CD4-positive, alpha-beta T cell treated with Interleukin-4 for 1 hour (primary cell): Measurements from ENCODE around the gene OTOGL.
"Not testable (repeated sequence)": the region's sequence is repeated elsewhere in the genome, so short reads cannot be mapped to it uniquely, and the experiment has no call there.

Experiments used
- DNase-seq, 2 donors: peaks; one replicate each; pipeline ENCODE4 v3.0.0-alpha.2; 2020 to 2022

Gene OTOGL

DNA sequence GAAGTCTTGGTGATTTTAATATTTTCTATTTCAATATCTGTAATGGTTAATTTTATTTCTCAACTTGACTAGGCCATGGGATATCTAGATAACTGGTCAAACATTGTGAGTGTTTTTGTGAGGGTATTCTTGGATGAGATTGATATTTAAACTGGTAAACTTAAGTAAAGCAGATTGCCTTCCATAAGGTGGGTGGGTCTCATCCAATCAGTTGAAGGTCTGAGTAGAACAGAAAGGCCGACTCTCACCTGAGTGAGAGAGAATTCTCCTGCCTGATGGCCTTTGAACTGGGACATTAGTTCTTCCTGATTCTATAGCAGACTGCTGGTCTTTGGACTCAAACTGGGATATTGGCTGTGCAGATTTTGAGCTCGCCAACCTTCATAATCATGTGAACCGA, 36.3 kb downstream of the OTOGL start:
- DNase-seq: no peak

DNA sequence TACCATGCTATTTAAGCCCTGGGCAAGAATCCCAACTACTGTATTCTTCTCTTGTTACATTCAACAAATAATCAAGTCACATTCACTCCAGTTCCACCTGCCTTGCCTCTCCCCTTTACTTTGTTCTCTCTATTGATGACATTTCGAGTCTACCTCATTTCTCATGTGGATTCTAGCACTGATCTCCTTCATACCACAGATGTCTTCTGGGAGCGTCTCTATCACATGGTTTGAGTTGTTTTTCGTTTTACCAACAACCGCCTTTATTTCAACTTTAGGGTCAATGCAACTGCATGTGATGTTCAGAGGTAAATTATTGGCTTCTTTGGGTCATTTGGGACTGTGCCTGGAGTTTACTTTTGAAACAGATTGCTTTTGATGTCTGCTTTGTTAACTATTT, 40.7 kb downstream of the OTOGL start:
- no peak for DNase-seq

DNA sequence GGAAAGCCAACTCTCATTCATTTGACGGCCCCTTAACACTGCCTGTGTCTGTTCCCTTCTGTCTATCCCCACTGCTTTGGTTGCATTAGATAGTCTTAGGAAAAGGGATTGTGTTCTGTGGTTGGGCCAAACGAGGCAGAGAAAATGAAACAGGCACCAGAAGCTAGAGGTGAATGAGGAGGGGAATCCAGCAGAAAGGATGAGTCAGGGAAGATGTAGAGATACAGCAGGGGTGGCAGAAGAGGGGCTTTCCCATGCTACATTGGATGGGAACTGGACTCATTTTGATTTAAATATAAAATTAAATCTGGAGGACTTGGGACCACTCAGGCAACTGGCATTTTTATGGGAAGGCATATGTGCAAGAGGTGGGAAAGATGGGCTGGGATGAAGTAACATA, 43.3 kb downstream of the OTOGL start:
- DNase-seq: no peak

- no peak for DNase-seq
Observed at GRCh38 chr12:80143537-80143936, 44.2 kb downstream of the OTOGL start.

- not testable (repeated sequence) for DNase-seq
Observed at GRCh38 chr12:80149547-80150313, 50.4 kb downstream of the OTOGL start.

GRCh38 chr12:80151131-80151530, 51.8 kb downstream of the OTOGL start:
- DNase-seq: no peak

- no peak for DNase-seq
Observed at GRCh38 chr12:80154261-80154660, 54.9 kb downstream of the OTOGL start.

DNA sequence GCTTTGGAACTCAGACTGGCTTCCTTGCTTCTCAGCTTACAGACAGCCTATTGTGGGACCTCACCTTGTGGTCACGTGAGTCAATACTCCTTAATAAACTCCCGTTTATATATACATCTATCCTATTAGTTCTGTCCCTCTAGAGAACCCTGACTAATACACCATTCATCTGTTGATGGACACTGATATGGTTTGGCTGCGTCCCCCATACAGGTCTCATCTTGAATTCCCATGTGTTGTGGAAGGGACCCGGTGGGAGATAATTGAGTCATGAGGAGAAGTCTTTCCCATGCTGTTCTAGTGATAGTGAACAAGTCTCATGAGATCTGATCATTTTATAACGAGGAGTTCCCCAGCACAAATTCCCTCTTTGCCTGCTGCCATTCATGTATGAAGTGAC, 57.0 kb downstream of the OTOGL start:
- DNase-seq: no peak

DNA sequence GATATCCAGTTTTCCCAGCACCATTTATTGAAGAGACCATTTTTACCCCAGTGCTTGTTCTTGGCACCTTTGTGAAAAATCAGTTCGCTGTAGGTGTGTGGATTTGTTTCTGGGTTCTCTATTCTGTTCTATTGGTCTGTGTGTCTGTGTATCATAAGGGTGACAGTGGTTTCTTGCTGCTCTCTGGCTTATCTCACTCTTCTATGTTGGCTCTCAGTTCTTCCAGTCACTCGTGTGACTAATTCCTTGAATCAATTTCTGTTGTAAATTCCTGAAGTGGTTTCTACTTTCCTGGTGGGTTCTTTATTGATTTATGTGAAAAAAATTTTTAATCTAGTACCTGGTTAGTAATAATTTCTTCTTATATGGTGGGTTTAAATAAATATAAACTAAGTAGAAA, 58.3 kb downstream of the OTOGL start:
- DNase-seq: no peak

GRCh38 chr12:80161612-80162011, 62.3 kb downstream of the OTOGL start:
- no peak for DNase-seq

- DNase-seq: no peak
Observed at GRCh38 chr12:80162177-80162576, 62.8 kb downstream of the OTOGL start.

- no peak for DNase-seq
Observed at GRCh38 chr12:80165746-80166145, 66.4 kb downstream of the OTOGL start.

- DNase-seq: no peak
Observed at GRCh38 chr12:80166751-80167150, 67.4 kb downstream of the OTOGL start.

GRCh38 chr12:80168936-80169335, 69.6 kb downstream of the OTOGL start:
- no peak for DNase-seq

GRCh38 chr12:80170915-80171314, 71.6 kb downstream of the OTOGL start:
- no peak for DNase-seq

DNA sequence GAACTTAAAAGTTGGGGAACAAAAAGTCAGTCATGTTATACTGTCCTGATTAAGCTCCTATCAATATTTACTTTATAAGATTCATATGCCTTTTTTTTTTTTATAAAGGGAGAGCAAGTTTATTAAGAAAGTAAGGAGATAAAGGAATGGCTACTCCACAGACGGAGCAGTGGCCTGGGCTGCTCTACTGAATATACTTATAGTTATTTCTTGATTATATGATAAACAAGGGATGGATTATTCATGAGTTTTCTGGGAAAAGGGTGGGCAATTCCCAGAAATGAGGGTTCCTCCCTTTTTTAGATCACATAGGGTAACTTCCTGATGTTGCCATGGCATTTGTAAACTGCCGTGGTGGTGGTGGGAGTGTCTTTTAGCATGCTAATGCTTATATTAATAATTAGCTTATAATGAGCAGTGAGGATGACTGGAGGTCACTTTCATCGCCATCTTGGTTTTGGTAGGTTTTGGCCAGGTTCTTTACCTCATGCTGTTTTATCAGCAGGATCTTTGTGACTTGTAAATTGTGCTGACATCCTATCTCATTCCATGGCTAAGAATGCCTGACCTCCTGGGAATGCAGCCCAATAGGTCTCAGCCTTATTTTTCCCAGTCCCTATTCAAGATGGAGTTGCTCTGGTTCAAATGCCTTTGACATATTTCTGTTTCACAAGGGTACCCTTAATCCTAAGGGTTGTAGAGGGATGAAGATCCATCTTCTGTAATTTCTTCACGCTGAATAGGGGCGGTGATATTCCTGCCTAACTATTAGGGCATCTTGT, 73.9 kb downstream of the OTOGL start:
- DNase-seq: no peak

GRCh38 chr12:80175307-80175930, 76.1 kb downstream of the OTOGL start:
- DNase-seq: no peak

DNA sequence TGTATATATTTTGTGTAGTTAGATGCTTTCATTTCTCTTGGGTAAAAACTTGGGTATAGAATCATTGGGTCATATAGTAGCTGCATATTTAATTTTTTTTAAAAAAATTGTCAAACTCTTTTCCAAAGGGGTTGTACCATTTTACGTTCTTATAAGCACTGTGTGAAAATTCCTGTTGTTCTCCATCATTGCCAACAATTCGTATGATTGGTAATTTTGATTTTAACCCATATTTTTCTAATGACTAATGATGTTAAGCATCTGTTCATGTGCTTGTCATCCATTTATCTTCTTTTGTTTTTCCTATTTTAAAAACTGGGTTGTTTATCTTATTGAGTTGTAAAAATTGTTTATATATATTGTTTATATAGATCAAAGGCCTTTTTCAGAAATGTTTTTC, 77.4 kb downstream of the OTOGL start:
- DNase-seq: no peak

DNA sequence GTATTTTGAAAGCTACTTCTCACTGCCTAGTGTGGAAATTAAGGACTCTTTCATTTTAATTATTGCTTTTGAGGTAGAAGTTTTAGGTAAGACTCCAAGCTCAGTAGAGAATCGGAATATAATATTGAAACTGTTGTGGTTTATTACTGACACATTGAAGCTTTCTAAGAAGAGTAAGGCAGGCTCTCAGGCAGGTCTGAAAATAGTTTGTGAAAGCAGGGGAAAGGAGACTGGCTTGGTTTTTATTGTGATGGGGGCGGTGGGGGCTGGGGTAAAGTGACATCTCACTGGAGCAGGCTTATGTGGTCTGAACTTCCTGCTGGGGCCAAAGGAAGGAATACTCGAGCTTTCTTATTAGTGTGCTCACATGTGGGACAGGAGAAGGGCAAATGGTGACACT, 79.5 kb downstream of the OTOGL start:
- no peak for DNase-seq

- no peak for DNase-seq
Observed at GRCh38 chr12:80183939-80184338, 84.6 kb downstream of the OTOGL start.

DNA sequence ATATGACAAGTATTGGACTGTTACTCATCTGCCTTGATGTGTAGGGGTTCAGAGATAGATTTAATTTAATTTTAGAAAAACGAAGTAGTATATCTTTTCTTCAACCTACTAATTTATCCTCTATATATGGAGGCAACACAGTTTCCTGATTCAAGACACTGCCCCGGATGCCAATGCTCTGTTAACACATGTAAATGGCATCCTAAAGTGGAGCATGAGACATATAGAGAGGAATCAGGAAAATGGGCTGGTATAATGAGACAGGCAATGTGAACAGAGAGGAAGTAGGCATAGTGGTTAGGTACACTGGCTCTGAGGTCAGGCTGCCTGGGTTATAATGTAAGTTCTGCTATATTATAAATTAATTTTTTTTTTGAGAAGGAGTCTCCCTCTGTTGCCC, 85.6 kb downstream of the OTOGL start:
- DNase-seq: no peak

- DNase-seq: peak; percentile 12 to 54
Observed at GRCh38 chr12:80186727-80187217, 87.4 kb downstream of the OTOGL start.

DNA sequence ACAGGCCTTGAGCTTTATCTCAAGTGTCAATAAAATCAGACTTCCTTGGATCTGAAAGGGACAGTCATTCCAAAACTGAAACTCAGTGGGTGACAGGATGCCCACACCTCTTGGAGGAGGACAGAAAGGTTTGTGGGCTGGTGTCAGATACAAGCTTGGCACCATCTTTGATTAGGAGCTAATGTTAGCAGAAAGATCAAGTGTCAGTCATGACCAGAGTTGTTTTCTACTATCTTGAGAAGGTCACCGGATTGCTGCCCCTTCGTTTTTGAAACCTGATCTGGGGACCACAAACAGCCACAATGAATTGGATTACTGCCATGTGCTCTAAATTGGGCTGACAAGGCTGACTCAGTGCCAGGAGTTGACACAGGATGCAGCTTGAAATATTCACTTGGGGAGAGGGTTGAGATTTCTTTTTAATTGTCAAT, 88.3 kb downstream of the OTOGL start:
- DNase-seq: no peak

GRCh38 chr12:80188576-80188975, 89.2 kb downstream of the OTOGL start:
- DNase-seq: no peak
